IMR-90 (cell line): ENCODE measurements around the gene CHRFAM7A. TPM values are rescaled to one million over a fixed set of nuclear protein-coding genes. Genes with fewer than 3 reads are reported as not detected.
"Not testable (repeated sequence)": the region's sequence is repeated elsewhere in the genome, so short reads cannot be mapped to it uniquely, and the experiment has no call there.

ENCODE experiments used
- ATAC-seq: fragments of 200-7000 bp; cut with Tn5 transposase; 2 replicates; pipeline ENCODE4 v1.9.1; 2020; ENCODE audit warnings: low read depth, mild to moderate bottlenecking, moderate library complexity
- BruUV-seq: library from RNA; stranded (reverse); fragments of 400-500 nt; replicated peaks from 2 replicates; lab custom pipeline; 2021; lab: Mats Ljungman, UMichigan
- CTCF ChIA-PET: fragments of 300-600 bp; formaldehyde crosslinking; extraction: SDS; loops from one replicate; lab custom pipeline; 2021; ENCODE audit warnings: antibody characterized with exemption; lab: Yijun Ruan, JAX
- POLR2A ChIA-PET: fragments of 300-600 bp; sonication (Branson Sonifier 250); formaldehyde crosslinking; loops from one replicate; lab custom pipeline; 2022; ENCODE audit warnings: antibody characterized with exemption; ENCODE audit not compliant: unreplicated experiment; lab: Charles Lee
- DNase-seq: peaks from one replicate; pipeline ENCODE4 v3.0.0; 2013
- H2AFZ ChIP-seq: replicated peaks from 2 replicates; pipeline ENCODE3; 2013; ENCODE audit warnings: low read length, mild to moderate bottlenecking; ENCODE audit not compliant: poor library complexity
- H2AK5ac ChIP-seq: 2 replicates; pipeline ENCODE4 v1.6.1; 2013; ENCODE audit warnings: low read depth, low read length, inconsistent platforms
- H2AK9ac ChIP-seq: replicated peaks from 2 replicates; pipeline ENCODE3; 2013; ENCODE audit warnings: mild to moderate bottlenecking, low read depth, low read length, moderate library complexity; ENCODE audit not compliant: poor library complexity
- H2BK120ac ChIP-seq: 2 replicates; pipeline ENCODE4 v1.6.1; 2013; ENCODE audit warnings: low read depth, low read length, inconsistent platforms
- H2BK15ac ChIP-seq: 3 replicates; pipeline ENCODE4 v1.6.1; 2013; ENCODE audit warnings: low read depth, low read length, inconsistent platforms
- H2BK20ac ChIP-seq: 2 replicates; pipeline ENCODE4 v1.6.1; 2013; ENCODE audit warnings: low read depth, mild to moderate bottlenecking, inconsistent platforms, low read length, moderate library complexity
- H2BK5ac ChIP-seq: 2 replicates; pipeline ENCODE4 v1.6.1; 2013; ENCODE audit warnings: mild to moderate bottlenecking, low read depth, low read length, inconsistent platforms; ENCODE audit not compliant: poor library complexity, severe bottlenecking
- H3K14ac ChIP-seq: replicated peaks from 2 replicates; pipeline ENCODE4 v1.6.1; 2013; ENCODE audit warnings: low read depth, low read length, inconsistent platforms
- H3K18ac ChIP-seq: 2 replicates; pipeline ENCODE4 v1.6.1; 2013; ENCODE audit warnings: low read depth, low read length, control low read depth
- H3K23ac ChIP-seq: 2 replicates; pipeline ENCODE4 v1.6.1; 2013; ENCODE audit warnings: low read depth, low read length, inconsistent platforms
- H3K27ac ChIP-seq: 2 replicates; pipeline ENCODE4 v1.5.1; 2013; ENCODE audit warnings: mild to moderate bottlenecking, control low read depth, low read length; ENCODE audit not compliant: insufficient read depth
- H3K27me3 ChIP-seq: 2 replicates; pipeline ENCODE4 v1.6.1; 2013; ENCODE audit warnings: low read length; ENCODE audit not compliant: control insufficient read depth, insufficient read depth
- H3K36me3 ChIP-seq: 2 replicates; pipeline ENCODE4 v1.6.1; 2013; ENCODE audit warnings: low read length, mixed read lengths; ENCODE audit not compliant: control insufficient read depth, insufficient read depth
- H3K4ac ChIP-seq: 2 replicates; pipeline ENCODE4 v1.6.1; 2013; ENCODE audit warnings: low read depth, low read length, inconsistent platforms
- H3K4me1 ChIP-seq: 2 replicates; pipeline ENCODE4 v1.6.1; 2013; ENCODE audit warnings: low read length, mixed read lengths; ENCODE audit not compliant: control insufficient read depth, insufficient read depth
- H3K4me2 ChIP-seq: 2 replicates; pipeline ENCODE4 v1.6.1; 2013; ENCODE audit warnings: low read depth, mild to moderate bottlenecking, control low read depth, low read length, moderate library complexity
- H3K4me3 ChIP-seq: 2 replicates; pipeline ENCODE4 v1.5.1; 2013; ENCODE audit warnings: low read depth, mild to moderate bottlenecking, control low read depth, low read length, moderate library complexity; ENCODE audit not compliant: insufficient read depth
- H3K56ac ChIP-seq: 2 replicates; pipeline ENCODE4 v1.6.1; 2013; ENCODE audit warnings: low read length, inconsistent platforms; ENCODE audit not compliant: insufficient read depth; ENCODE audit errors: extremely low read depth
- H3K79me1 ChIP-seq, 2 experiments: 2 replicates each; pipeline ENCODE4 v1.6.1; 2013; ENCODE audit warnings: low read length in 2 of 2, inconsistent platforms in 1 of 2, low read depth in 1 of 2
- H3K9ac ChIP-seq: 2 replicates; pipeline ENCODE4 v1.6.1; 2013; ENCODE audit warnings: low read depth, low read length, control low read depth
- H3K9me1 ChIP-seq: 2 replicates; pipeline ENCODE4 v1.6.1; 2013; ENCODE audit warnings: low read length, inconsistent platforms; ENCODE audit not compliant: insufficient read depth
- H3K9me3 ChIP-seq: 2 replicates; pipeline ENCODE4 v1.6.1; 2013; ENCODE audit warnings: low read length; ENCODE audit not compliant: control insufficient read depth, insufficient read depth
- H4K20me1 ChIP-seq: 2 replicates; pipeline ENCODE4 v1.6.1; 2013; ENCODE audit warnings: low read length, inconsistent platforms; ENCODE audit not compliant: insufficient read depth
- H4K5ac ChIP-seq: 2 replicates; pipeline ENCODE4 v1.6.1; 2013; ENCODE audit warnings: mild to moderate bottlenecking, low read depth, low read length, control low read depth
- H4K8ac ChIP-seq, 2 experiments: 2 replicates each; pipeline ENCODE4 v1.6.1; 2013; ENCODE audit warnings: low read depth in 2 of 2, low read length in 2 of 2, control low read depth in 1 of 2, inconsistent platforms in 1 of 2
- H4K91ac ChIP-seq: 2 replicates; pipeline ENCODE4 v1.6.1; 2013; ENCODE audit warnings: low read depth, low read length, inconsistent platforms; ENCODE audit not compliant: insufficient read depth
- WGBS, 2 experiments: methylation state at CpG; one replicate each; pipeline versions ENCODE4 v1.1.5 to v1.1.7; 2013; ENCODE audit warnings: missing lambda C conversion rate in 2 of 2; ENCODE audit not compliant: insufficient read length in 1 of 2; ENCODE audit errors: extremely low coverage in 2 of 2; 5-methylcytosine and 5-hydroxymethylcytosine counted together
- dilution Hi-C: fragments of 300-500 bp; cut with HindIII; formaldehyde crosslinking; loops from one replicate; pipeline ENCODE4 v1.14.3; 2018; ENCODE audit warnings: low sequenced_read_pairs; ENCODE audit not compliant: unreplicated experiment
- in situ Hi-C: fragments of 300-500 bp; cut with MboI; formaldehyde crosslinking; loops from 3 replicates; pipeline ENCODE4 v1.14.3; 2019; ENCODE audit warnings: low sequenced_read_pairs, inconsistent platforms, mixed read lengths
- intact Hi-C: fragments of 100-400 bp; cut with micrococcal nuclease; formaldehyde crosslinking; loops from 2 replicates; pipeline ENCODE4 v1.10.0; 2022
- polyA plus RNA-seq, 3 experiments: library from polyadenylated mRNA; depleted of rRNA; stranded (reverse); fragments of >200 nt; gene quantifications; 2 replicates each; pipeline ENCODE4 v1.2.3, GENCODE V29; 2012; ENCODE audit warnings: low replicate concordance in 1 of 3
- total RNA-seq: library from RNA; depleted of rRNA; stranded (reverse); fragments of >200 nt; gene quantifications from 2 replicates; pipeline ENCODE4 v1.2.3, GENCODE V29; 2012

The CHRFAM7A gene
- total and polyA plus RNA-seq, 2 of the 4 experiments (the other 2 are of a cell fraction), result 0.18 TPM; not detected in 1

DNA sequence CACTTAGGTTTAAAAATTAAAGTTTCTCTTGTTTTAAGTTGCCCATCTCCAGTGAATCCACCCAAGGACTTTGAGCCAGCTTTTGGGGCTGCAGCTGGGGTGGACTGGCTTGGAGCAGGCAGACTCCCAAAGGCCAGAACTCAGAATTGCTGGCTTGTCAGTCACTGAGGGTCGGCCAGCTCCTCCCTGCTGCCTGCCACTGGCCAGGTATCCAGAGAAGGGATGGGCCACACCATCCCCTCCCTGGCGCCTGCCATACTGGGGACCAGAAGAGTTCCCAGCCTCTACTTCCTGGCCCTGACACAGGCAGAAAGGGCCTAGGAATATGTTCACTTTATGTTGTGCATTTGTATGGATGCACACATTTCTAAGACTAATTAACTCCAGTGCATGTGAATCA is 32.4 kb downstream of the CHRFAM7A start:
- H2AFZ ChIP-seq, H3K9me1 ChIP-seq, H2AK9ac ChIP-seq, H4K8ac ChIP-seq, H3K9ac ChIP-seq, H3K9me3 ChIP-seq, dilution Hi-C loops, H3K36me3 ChIP-seq, H2BK5ac ChIP-seq, H3K27me3 ChIP-seq, H3K18ac ChIP-seq, DNase-seq, H4K20me1 ChIP-seq, H2BK15ac ChIP-seq, H3K79me1 ChIP-seq, H3K27ac ChIP-seq, in situ Hi-C loops, H2AK5ac ChIP-seq, H3K4me2 ChIP-seq, BruUV-seq, H3K14ac ChIP-seq, POLR2A ChIA-PET, H3K23ac ChIP-seq, H4K5ac ChIP-seq, H2BK120ac ChIP-seq, H2BK20ac ChIP-seq, H3K4ac ChIP-seq, intact Hi-C loops, CTCF ChIA-PET, H4K91ac ChIP-seq, ATAC-seq, H3K56ac ChIP-seq, H3K4me3 ChIP-seq, H3K4me1 ChIP-seq: not testable (repeated sequence)
- no CpG with 5 or more reads among the region's 2 CpGs for WGBS, 2 experiments

DNA sequence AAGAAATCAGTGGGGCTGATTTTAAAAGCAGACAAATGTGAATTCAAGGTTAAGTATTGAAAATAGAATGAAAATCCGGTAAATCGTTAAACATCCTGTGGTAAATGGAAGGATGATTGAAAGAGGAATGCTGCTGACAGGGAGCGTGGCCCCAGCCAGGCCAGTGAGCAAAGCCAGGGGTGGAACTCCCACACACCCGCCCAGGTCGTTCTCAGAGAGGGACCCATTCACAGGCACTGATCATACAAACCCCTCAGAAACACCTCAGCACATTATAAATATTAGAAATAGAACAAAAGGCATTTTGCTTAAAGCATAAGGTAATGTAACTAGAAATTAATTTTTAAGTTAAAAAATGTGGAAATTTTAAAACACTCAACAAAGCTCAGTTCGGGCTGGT is 38.3 kb downstream of the CHRFAM7A start:
- H2AFZ ChIP-seq, H2BK120ac ChIP-seq, H3K4me1 ChIP-seq, H4K5ac ChIP-seq, H3K4me3 ChIP-seq, H3K4ac ChIP-seq, H3K36me3 ChIP-seq, H2BK15ac ChIP-seq, H3K18ac ChIP-seq, H4K20me1 ChIP-seq, H3K9me1 ChIP-seq, intact Hi-C loops, H2AK5ac ChIP-seq, dilution Hi-C loops, H3K56ac ChIP-seq, H3K79me1 ChIP-seq, H3K27me3 ChIP-seq, H3K27ac ChIP-seq, in situ Hi-C loops, H2BK5ac ChIP-seq, H4K91ac ChIP-seq, H3K9ac ChIP-seq, H3K14ac ChIP-seq, H2BK20ac ChIP-seq, POLR2A ChIA-PET, DNase-seq, BruUV-seq, H3K9me3 ChIP-seq, H3K23ac ChIP-seq, H3K4me2 ChIP-seq, H2AK9ac ChIP-seq, H4K8ac ChIP-seq, CTCF ChIA-PET, ATAC-seq: not testable (repeated sequence)
- no CpG with 5 or more reads among the region's 6 CpGs for WGBS, 2 experiments
